RWPE2 (cell line): ENCODE data around the gene ARHGAP10.

Experiments
- ATAC-seq: fragments of 200-7000 bp; cut with Tn5 transposase; 3 replicates; pipeline ENCODE4 v1.9.1; 2021; ENCODE audit warnings: low read depth
- DNase-seq: peaks from one replicate; pipeline ENCODE4 v3.0.0-alpha.2; 2020; ENCODE audit warnings: low spot score
- H3K27ac ChIP-seq: fragments of 450-650 bp; 2 replicates; pipeline ENCODE4 v1.5.1; 2017; ENCODE audit warnings: mild to moderate bottlenecking; ENCODE audit not compliant: poor library complexity, severe bottlenecking
- H3K27me3 ChIP-seq: fragments of 250-450 bp; sonication (Bioruptor Pico); 2 replicates; pipeline ENCODE4 v1.5.1; 2021; ENCODE audit warnings: mild to moderate bottlenecking, moderate library complexity; ENCODE audit not compliant: insufficient read depth, poor library complexity, severe bottlenecking
- H3K36me3 ChIP-seq: fragments of 250-450 bp; sonication (Bioruptor Pico); 2 replicates; pipeline ENCODE4 v1.5.1; 2020; ENCODE audit warnings: low read depth, mild to moderate bottlenecking, moderate library complexity
- H3K4me1 ChIP-seq: fragments of 250-450 bp; sonication (Bioruptor Pico); 2 replicates; pipeline ENCODE4 v1.5.1; 2021; ENCODE audit warnings: mild to moderate bottlenecking, moderate library complexity; ENCODE audit not compliant: insufficient read depth, poor library complexity, severe bottlenecking
- H3K4me3 ChIP-seq: fragments of 250-450 bp; sonication (Bioruptor Pico); 2 replicates; pipeline ENCODE4 v1.5.1; 2021; ENCODE audit warnings: mild to moderate bottlenecking, moderate library complexity; ENCODE audit not compliant: severe bottlenecking
- H3K9me3 ChIP-seq: fragments of 250-450 bp; sonication (Bioruptor Pico); 2 replicates; pipeline ENCODE4 v1.5.1; 2021; ENCODE audit warnings: mild to moderate bottlenecking, moderate library complexity; ENCODE audit not compliant: severe bottlenecking
- TF ChIP-seq, protein P1 (sequence below): fragments of 450-650 bp; IDR thresholded peaks from one replicate; pipeline ENCODE4 v1.5.1; 2017; ENCODE audit warnings: mild to moderate bottlenecking, moderate library complexity; ENCODE audit not compliant: poor library complexity, severe bottlenecking

ARHGAP10 gene

DNA sequence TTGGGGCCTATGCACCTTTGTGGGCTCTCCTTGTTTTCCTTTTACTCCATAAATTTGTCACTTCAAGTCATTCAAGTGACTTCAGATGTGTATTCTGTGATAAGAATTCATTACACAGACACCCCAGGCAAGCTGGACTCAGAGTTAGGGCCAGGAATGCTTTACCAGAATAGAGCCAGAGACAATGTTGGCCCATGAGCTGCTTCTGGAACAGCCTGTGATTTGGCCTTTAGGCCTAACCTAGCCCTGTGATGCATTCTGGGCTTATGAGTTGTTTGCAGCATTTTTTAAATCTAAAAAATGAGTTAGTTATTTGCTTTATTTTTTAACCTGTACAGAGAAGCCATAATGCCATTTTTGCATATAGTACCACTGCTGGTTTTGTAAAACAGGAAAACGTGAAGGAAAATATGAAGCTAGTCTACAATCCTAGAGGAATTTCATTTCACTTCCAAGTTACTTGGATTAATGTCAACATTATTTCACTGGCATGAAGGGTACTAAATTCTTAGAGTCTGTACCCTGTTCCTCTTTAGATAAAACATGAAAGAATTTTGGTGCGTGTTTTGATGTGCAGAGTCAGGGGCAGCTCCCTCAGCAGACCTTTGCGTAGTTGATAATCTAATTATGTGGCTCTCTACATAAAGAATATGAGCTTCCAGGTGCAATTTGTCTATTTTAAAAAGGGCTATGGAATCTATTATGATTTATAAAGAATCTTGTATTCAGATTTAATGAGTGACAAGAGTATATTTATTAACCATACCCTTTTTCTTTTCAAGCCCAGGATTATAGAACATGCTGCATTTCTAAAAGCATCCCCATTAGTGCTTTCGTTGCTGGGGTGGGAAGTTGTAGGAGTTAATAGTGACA lies 84.7 kb downstream of the ARHGAP10 start:
- DNase-seq (no peak), ATAC-seq (no peak)
- Histone ChIP-seq H3K27me3 (no peaks in the 10 kb centered on the region), H3K4me3 (no peak overlapping the region), H3K36me3 (no peaks in the 10 kb centered on the region), H3K27ac (no peak overlapping the region), H3K9me3 (no peaks in the 10 kb centered on the region), H3K4me1 (peaks cover 21% of the 10 kb centered on the region)
- TF ChIP-seq, protein P1, sequence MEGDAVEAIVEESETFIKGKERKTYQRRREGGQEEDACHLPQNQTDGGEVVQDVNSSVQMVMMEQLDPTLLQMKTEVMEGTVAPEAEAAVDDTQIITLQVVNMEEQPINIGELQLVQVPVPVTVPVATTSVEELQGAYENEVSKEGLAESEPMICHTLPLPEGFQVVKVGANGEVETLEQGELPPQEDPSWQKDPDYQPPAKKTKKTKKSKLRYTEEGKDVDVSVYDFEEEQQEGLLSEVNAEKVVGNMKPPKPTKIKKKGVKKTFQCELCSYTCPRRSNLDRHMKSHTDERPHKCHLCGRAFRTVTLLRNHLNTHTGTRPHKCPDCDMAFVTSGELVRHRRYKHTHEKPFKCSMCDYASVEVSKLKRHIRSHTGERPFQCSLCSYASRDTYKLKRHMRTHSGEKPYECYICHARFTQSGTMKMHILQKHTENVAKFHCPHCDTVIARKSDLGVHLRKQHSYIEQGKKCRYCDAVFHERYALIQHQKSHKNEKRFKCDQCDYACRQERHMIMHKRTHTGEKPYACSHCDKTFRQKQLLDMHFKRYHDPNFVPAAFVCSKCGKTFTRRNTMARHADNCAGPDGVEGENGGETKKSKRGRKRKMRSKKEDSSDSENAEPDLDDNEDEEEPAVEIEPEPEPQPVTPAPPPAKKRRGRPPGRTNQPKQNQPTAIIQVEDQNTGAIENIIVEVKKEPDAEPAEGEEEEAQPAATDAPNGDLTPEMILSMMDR, result no peak

DNA sequence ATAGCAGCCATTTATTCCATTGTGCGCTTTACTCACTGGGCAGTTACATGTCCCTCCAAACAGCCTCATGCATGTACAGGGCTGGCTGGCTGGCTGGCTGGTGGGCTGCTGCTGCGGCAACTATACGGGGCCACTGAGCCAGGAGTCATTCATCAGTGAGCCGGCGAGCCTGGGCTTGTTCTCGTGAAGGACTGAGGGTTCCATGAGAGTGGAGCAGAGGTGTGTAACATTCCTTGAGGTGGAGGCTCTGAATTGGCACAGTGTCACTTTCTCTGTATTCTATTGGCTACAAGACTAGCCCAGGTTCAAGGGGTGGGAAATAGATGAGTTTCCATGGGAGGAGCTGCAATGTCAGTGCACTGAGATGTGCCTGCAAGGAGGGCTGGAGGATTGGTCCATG lies 89.1 kb downstream of the ARHGAP10 start:
- DNase-seq (peak; percentile 78), ATAC-seq (peak; percentile 76)
- H3K4me3 ChIP-seq, result no peak overlapping the region
- peak overlapping the region; percentile 82 for H3K27ac ChIP-seq
- no peaks in the 10 kb centered on the region for H3K27me3 ChIP-seq
- H3K9me3 ChIP-seq, result no peaks in the 10 kb centered on the region
- H3K36me3 ChIP-seq, result no peaks in the 10 kb centered on the region
- TF ChIP-seq, protein P1, result no peak
- peaks cover 40% of the 10 kb centered on the region for H3K4me1 ChIP-seq

DNA sequence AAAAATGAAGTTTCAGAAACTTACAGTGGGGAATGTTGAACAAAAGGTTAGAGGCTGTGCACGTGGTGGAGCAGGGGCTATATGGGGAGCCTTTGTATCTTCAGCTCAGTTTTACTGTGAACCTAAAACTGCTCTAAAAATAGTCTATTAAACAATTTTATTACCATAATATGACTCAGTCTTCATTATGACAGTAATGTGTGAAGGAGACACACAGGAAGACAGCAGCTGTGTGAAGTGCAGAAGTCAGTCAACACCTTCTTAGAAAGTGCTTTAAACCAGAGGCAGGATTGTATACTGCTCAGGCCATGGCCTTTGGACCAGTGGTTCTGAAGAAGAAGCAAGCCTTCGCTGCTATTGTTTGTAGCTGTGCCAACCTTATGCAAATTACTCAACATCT lies 89.7 kb downstream of the ARHGAP10 start:
- DNase-seq, result no peak
- Histone ChIP-seq H3K27me3 (no peaks in the 10 kb centered on the region), H3K27ac (peak overlapping the region; percentile 82), H3K9me3 (no peaks in the 10 kb centered on the region), H3K36me3 (no peaks in the 10 kb centered on the region), H3K4me1 (peaks cover 41% of the 10 kb centered on the region), H3K4me3 (no peak overlapping the region)
- TF ChIP-seq, protein P1, result no peak
- ATAC-seq, result peak; percentile 21

DNA sequence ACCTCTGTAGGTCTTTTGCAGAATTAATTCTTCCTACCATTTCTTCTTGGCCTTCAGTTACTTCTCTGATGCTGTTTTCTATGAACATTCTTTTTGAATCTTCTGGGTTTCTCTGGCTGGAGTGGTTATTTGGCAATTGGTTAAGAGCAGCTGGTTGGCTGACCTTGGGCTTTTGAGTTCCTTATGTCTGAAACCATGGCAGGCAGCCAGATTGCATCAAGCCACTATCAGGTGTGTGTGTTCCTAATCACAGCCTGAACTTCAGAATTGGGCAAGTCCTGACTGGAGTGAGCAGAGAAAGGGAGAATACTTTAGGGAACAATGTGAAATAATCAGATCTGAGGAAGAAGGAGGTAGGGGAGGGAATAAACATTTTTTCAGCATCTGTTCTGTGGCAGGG lies 90.2 kb downstream of the ARHGAP10 start:
- Histone ChIP-seq H3K36me3 (no peaks in the 10 kb centered on the region), H3K4me3 (no peak overlapping the region), H3K27ac (peak overlapping the region; percentile 82), H3K27me3 (no peaks in the 10 kb centered on the region), H3K9me3 (no peaks in the 10 kb centered on the region), H3K4me1 (peaks cover 41% of the 10 kb centered on the region)
- TF ChIP-seq, protein P1, result no peak
- DNase-seq, result peak; percentile 95
- peak; percentile 73 for ATAC-seq

DNA sequence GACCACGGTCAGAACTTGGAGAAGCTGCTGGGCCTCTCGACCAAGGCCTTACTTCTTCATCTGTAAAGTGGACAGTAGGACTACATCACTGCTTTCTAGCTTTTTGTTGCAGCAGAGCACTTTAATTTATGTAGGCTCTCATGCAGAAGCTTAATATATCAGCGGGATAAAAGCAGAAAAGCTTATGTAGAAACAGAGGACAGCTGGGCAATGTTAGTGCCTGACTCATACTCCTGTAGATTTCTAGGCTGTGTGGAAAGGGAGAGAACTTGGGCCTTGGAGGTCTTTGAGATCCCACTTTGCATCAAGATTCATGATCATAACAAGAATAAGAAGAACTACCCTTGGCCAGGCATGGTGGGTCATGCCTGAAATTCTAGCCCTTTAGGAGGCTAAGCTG lies 91.2 kb downstream of the ARHGAP10 start:
- H3K4me3 ChIP-seq, result no peak overlapping the region
- peaks cover 44% of the 10 kb centered on the region for H3K4me1 ChIP-seq
- ATAC-seq (no peak), DNase-seq (no peak)
- H3K36me3 ChIP-seq, result no peaks in the 10 kb centered on the region
- peak overlapping the region; percentile 82 for H3K27ac ChIP-seq
- no peaks in the 10 kb centered on the region for H3K9me3 ChIP-seq
- H3K27me3 ChIP-seq, result no peaks in the 10 kb centered on the region
- TF ChIP-seq, protein P1, result no peak
